NCI-H226 (cell line): ENCODE data around the gene SASH1.

Source experiments
- DNase-seq: peaks from one replicate; pipeline ENCODE4 v3.0.0-alpha.2; 2015

The SASH1 gene

GRCh38 chr6:148436466-148436865 is 93.8 kb downstream of the SASH1 start:
- no peak for DNase-seq

- DNase-seq = no peak
Measured at GRCh38 chr6:148438632-148439031, 96.0 kb downstream of the SASH1 start.

- no peak for DNase-seq
Measured at GRCh38 chr6:148440016-148440415, 97.4 kb downstream of the SASH1 start.

GRCh38 chr6:148440877-148441453 is 98.3 kb downstream of the SASH1 start:
- DNase-seq = peak; percentile 99

- peak; percentile 86 for DNase-seq
Measured at GRCh38 chr6:148441454-148441911, 98.8 kb downstream of the SASH1 start.

GRCh38 chr6:148443798-148444560 is 101.3 kb downstream of the SASH1 start:
- no peak for DNase-seq

- DNase-seq = no peak
Measured at GRCh38 chr6:148445116-148445515, 102.5 kb downstream of the SASH1 start.

GRCh38 chr6:148445620-148446019 is 103.0 kb downstream of the SASH1 start:
- DNase-seq = peak; percentile 68

GRCh38 chr6:148446681-148447080 is 104.0 kb downstream of the SASH1 start:
- DNase-seq = no peak

GRCh38 chr6:148447521-148448230 is 105.0 kb downstream of the SASH1 start:
- DNase-seq = no peak

GRCh38 chr6:148448369-148449012 is 105.9 kb downstream of the SASH1 start:
- DNase-seq = no peak

GRCh38 chr6:148450866-148451265 is 108.2 kb downstream of the SASH1 start:
- DNase-seq = no peak

- no peak for DNase-seq
Measured at GRCh38 chr6:148451690-148452089, 109.1 kb downstream of the SASH1 start.

GRCh38 chr6:148452876-148453275 is 110.2 kb downstream of the SASH1 start:
- no peak for DNase-seq

GRCh38 chr6:148453906-148454305 is 111.3 kb downstream of the SASH1 start:
- no peak for DNase-seq

- no peak for DNase-seq
Measured at GRCh38 chr6:148455225-148455624, 112.6 kb downstream of the SASH1 start.

- DNase-seq = no peak
Measured at GRCh38 chr6:148455674-148456558, 113.3 kb downstream of the SASH1 start.

- DNase-seq = no peak
Measured at GRCh38 chr6:148457137-148457842, 114.7 kb downstream of the SASH1 start.

- no peak for DNase-seq
Measured at GRCh38 chr6:148457843-148458159, 115.2 kb downstream of the SASH1 start.

GRCh38 chr6:148459238-148459637 is 116.6 kb downstream of the SASH1 start:
- DNase-seq = no peak

- no peak for DNase-seq
Measured at GRCh38 chr6:148460876-148461646, 118.4 kb downstream of the SASH1 start.
